HEK293 (cell line): ENCODE results near the gene AOC3.
A peak's percentile ranks its signal among the peaks of the same experiment; 100 is the strongest.

ENCODE experiments used
- CTCF ChIA-PET: fragments of 350-600 bp; formaldehyde crosslinking; extraction: SDS; loops from one replicate; lab custom pipeline; 2021; ENCODE audit warnings: antibody characterized with exemption; lab: Yijun Ruan, JAX
- POLR2A ChIA-PET: fragments of 300-600 bp; formaldehyde crosslinking; extraction: SDS; loops from one replicate; lab custom pipeline; 2020; ENCODE audit warnings: antibody characterized with exemption, inconsistent platforms; lab: Yijun Ruan, JAX
- H3K27ac ChIP-seq: fragments of 200-500 bp; sonication (Bioruptor generic); 2 replicates; pipeline ENCODE4 v1.5.1; 2014; ENCODE audit warnings: low read depth, low read length, control low read depth, inconsistent platforms; ENCODE audit errors: extremely low read depth
- H3K36me3 ChIP-seq, 2 experiments: fragments of 200-500 bp in 1 of 2; sonication (Bioruptor generic) in 1 of 2; 1 replicate in 1 of 2; 2 replicates in 1 of 2; pipeline ENCODE4 v1.5.1; 2014 to 2017; ENCODE audit warnings: inconsistent platforms in 2 of 2, low read length in 2 of 2; ENCODE audit not compliant: control insufficient read depth in 2 of 2, insufficient read depth in 1 of 2
- H3K4me1 ChIP-seq: fragments of 200-500 bp; sonication (Bioruptor generic); 2 replicates; pipeline ENCODE4 v1.5.1; 2014; ENCODE audit warnings: mild to moderate bottlenecking, low read length, inconsistent platforms; ENCODE audit not compliant: control insufficient read depth, insufficient read depth
- H3K4me3 ChIP-seq: 2 replicates; pipeline ENCODE4 v1.5.1; 2011; ENCODE audit warnings: low read depth, mild to moderate bottlenecking, control low read depth, low read length, moderate library complexity
- H3K9me3 ChIP-seq: fragments of 200-500 bp; sonication (Bioruptor generic); 2 replicates; pipeline ENCODE4 v1.5.1; 2014; ENCODE audit warnings: low read depth, low read length, inconsistent platforms; ENCODE audit not compliant: control insufficient read depth, insufficient read depth
- GLIS2 ChIP-seq: fragments of 450-650 bp; formaldehyde crosslinking; IDR thresholded peaks from 2 replicates; pipeline ENCODE4 v1.5.1; 2016; ENCODE audit warnings: missing biosample characterization, missing genetic modification characterization
- MYNN ChIP-seq: fragments of 450-650 bp; formaldehyde crosslinking; IDR thresholded peaks from 2 replicates; pipeline ENCODE4 v1.5.1; 2016; ENCODE audit warnings: missing biosample characterization, missing genetic modification characterization, borderline replicate concordance
- PRDM6 ChIP-seq: fragments of 450-650 bp; formaldehyde crosslinking; IDR thresholded peaks from 2 replicates; pipeline ENCODE4 v1.5.1; 2017; ENCODE audit warnings: missing biosample characterization, missing genetic modification characterization
- SALL2 ChIP-seq: fragments of 450-650 bp; formaldehyde crosslinking; IDR thresholded peaks from 2 replicates; pipeline ENCODE4 v1.5.0; 2017; ENCODE audit warnings: missing biosample characterization, mild to moderate bottlenecking, missing genetic modification characterization, borderline replicate concordance
- SETDB1 ChIP-seq: IDR thresholded peaks from one replicate; pipeline ENCODE4 v1.6.1; 2017; ENCODE audit warnings: mild to moderate bottlenecking, low read length, moderate library complexity, mixed read lengths; ENCODE audit not compliant: insufficient read length
- SP2 ChIP-seq: fragments of 450-650 bp; formaldehyde crosslinking; IDR thresholded peaks from 2 replicates; pipeline ENCODE4 v1.5.1; 2016; ENCODE audit warnings: missing biosample characterization, missing genetic modification characterization
- ZBTB1 ChIP-seq: fragments of 450-650 bp; formaldehyde crosslinking; IDR thresholded peaks from 2 replicates; pipeline ENCODE4 v1.5.1; 2016; ENCODE audit warnings: missing biosample characterization, missing genetic modification characterization
- ZBTB20 ChIP-seq: fragments of 450-650 bp; formaldehyde crosslinking; IDR thresholded peaks from 2 replicates; pipeline ENCODE4 v1.5.1; 2016; ENCODE audit warnings: missing biosample characterization, missing genetic modification characterization
- ZBTB8A ChIP-seq: fragments of 450-650 bp; formaldehyde crosslinking; IDR thresholded peaks from 2 replicates; pipeline ENCODE4 v1.5.1; 2016; ENCODE audit warnings: missing biosample characterization, missing genetic modification characterization
- ZNF121 ChIP-seq: fragments of 450-650 bp; formaldehyde crosslinking; IDR thresholded peaks from 2 replicates; pipeline ENCODE4 v1.5.1; 2016; ENCODE audit warnings: missing biosample characterization, missing genetic modification characterization
- ZNF140 ChIP-seq: fragments of 450-650 bp; formaldehyde crosslinking; IDR thresholded peaks from 2 replicates; pipeline ENCODE4 v1.5.1; 2016; ENCODE audit warnings: missing biosample characterization, missing genetic modification characterization
- ZNF354C ChIP-seq: fragments of 450-650 bp; formaldehyde crosslinking; IDR thresholded peaks from 2 replicates; pipeline ENCODE4 v1.5.1; 2016; ENCODE audit warnings: missing biosample characterization, missing genetic modification characterization, low read depth, borderline replicate concordance
- ZNF530 ChIP-seq: fragments of 450-650 bp; formaldehyde crosslinking; IDR thresholded peaks from 2 replicates; pipeline ENCODE4 v1.5.1; 2016; ENCODE audit warnings: low read depth, missing biosample characterization, missing genetic modification characterization
- ZNF561 ChIP-seq: fragments of 450-650 bp; IDR thresholded peaks from 2 replicates; pipeline ENCODE4 v1.5.1; 2018; ENCODE audit warnings: missing biosample characterization, missing genetic modification characterization, borderline replicate concordance
- ZNF571 ChIP-seq: fragments of 450-650 bp; formaldehyde crosslinking; IDR thresholded peaks from 2 replicates; pipeline ENCODE4 v1.5.0; 2017; ENCODE audit warnings: missing biosample characterization, missing genetic modification characterization
- ZNF664 ChIP-seq: fragments of 450-650 bp; formaldehyde crosslinking; IDR thresholded peaks from 2 replicates; pipeline ENCODE4 v1.5.1; 2016; ENCODE audit warnings: missing biosample characterization, missing genetic modification characterization
- ZNF791 ChIP-seq: fragments of 450-650 bp; formaldehyde crosslinking; IDR thresholded peaks from 2 replicates; pipeline ENCODE4 v1.5.1; 2016; ENCODE audit warnings: missing biosample characterization, missing genetic modification characterization
- ZNF843 ChIP-seq: fragments of 450-650 bp; formaldehyde crosslinking; IDR thresholded peaks from 2 replicates; pipeline ENCODE4 v1.5.1; 2016; ENCODE audit warnings: missing biosample characterization, missing genetic modification characterization

The AOC3 gene

GRCh38 chr17:42893359-42893758 lies 42.4 kb downstream of the AOC3 start (continued):
- TF ChIP-seq SP2 (no peak), ZNF530 (tag by site-specific recombination) (no peak)

- no peaks in the 10 kb centered on the region for H3K9me3 ChIP-seq
- H3K4me1 ChIP-seq = no peaks in the 10 kb centered on the region; the same call in 1 of the 2 replicates
- TF ChIP-seq MYNN (no peak), ZNF121 (tag by site-specific recombination) (0 out of 2 replicates have a peak, but pooled peaks have one; percentile 23)
- TF ChIP-seq, all 188 proteins: peak for 1
- no peaks in the 10 kb centered on the region; a peak in 1 of 3 replicates for H3K36me3 ChIP-seq
- ChIA-PET CTCF (interaction anchor here (0.6 kb wide), 2 partner anchors 9 to 11 kb away, joined by 3 to 5 read pairs; no protein-coding TSS in a partner anchor), POLR2A (interaction anchor here (1.4 kb wide), 1 partner anchor 70 kb away, joined by 3 read pairs; the partner anchor contains the start of gene BECN1)
- H3K27ac ChIP-seq = no peak overlapping the region
- H3K4me3 ChIP-seq = no peak overlapping the region
Observed at GRCh38 chr17:42894283-42895184, 43.5 kb downstream of the AOC3 start.

- Histone ChIP-seq H3K4me1 (no peaks in the 10 kb centered on the region; the same call in 1 of the 2 replicates), H3K27ac (no peak overlapping the region), H3K36me3 (no peaks in the 10 kb centered on the region; a peak in 1 of 3 replicates), H3K4me3 (no peak overlapping the region), H3K9me3 (no peaks in the 10 kb centered on the region)
- ChIA-PET CTCF (interaction anchor here (0.6 to 0.7 kb wide), 4 partner anchors 10 to 105 kb away, joined by 3 to 5 read pairs (median 5); no protein-coding TSS in a partner anchor), POLR2A (interaction anchor here (1.4 kb wide), 1 partner anchor 71 kb away, joined by 3 read pairs; the partner anchor contains the start of gene BECN1)
- TF ChIP-seq ZNF140 (tag by site-specific recombination) (no peak), ZNF791 (tag by site-specific recombination) (no peak), ZBTB20 (tag by site-specific recombination) (peak; percentile 37; the same call in 1 of the 2 replicates), ZNF843 (no peak), SALL2 (tag by site-specific recombination) (no peak), ZNF664 (tag by site-specific recombination) (no peak)
Observed at GRCh38 chr17:42895185-42895555, 44.2 kb downstream of the AOC3 start.

- TF ChIP-seq GLIS2 (tag by site-specific recombination) (no peak), ZNF354C (tag by site-specific recombination) (no peak), PRDM6 (no peak), ZBTB1 (no peak), ZNF571 (tag by site-specific recombination) (no peak), SETDB1 (no peak), ZNF561 (no peak), ZBTB8A (no peak)
- Histone ChIP-seq H3K9me3 (no peaks in the 10 kb centered on the region), H3K4me3 (no peak overlapping the region), H3K27ac (no peak overlapping the region), H3K36me3 (no peaks in the 10 kb centered on the region), H3K4me1 (no peaks in the 10 kb centered on the region)
- ChIA-PET POLR2A (no interaction called here), CTCF (interaction anchor here (0.6 to 1.7 kb wide), 2 partner anchors 14 to 55 kb away, joined by 3 to 5 read pairs; no protein-coding TSS in a partner anchor)
Observed at GRCh38 chr17:42898147-42898811, 47.3 kb downstream of the AOC3 start.
